Glutamatergic neuron (in vitro differentiated cells): ENCODE measurements around the gene RRAS2. TPM values are rescaled to one million over a fixed set of nuclear protein-coding genes. Genes with fewer than 3 reads are reported as not detected.
"Not testable (repeated sequence)": the region's sequence is repeated elsewhere in the genome, so short reads cannot be mapped to it uniquely, and the experiment has no call there.

Experiments
- DNase-seq: peaks from one replicate; pipeline ENCODE4 v3.0.0; 2022
- H3K27ac Mint-ChIP-seq: one replicate; pipeline ENCODE4 v1.8.0; 2020; ENCODE audit warnings: mild to moderate bottlenecking, mixed read lengths, inconsistent platforms; ENCODE audit not compliant: unreplicated experiment
- H3K27me3 Mint-ChIP-seq: one replicate; pipeline ENCODE4 v1.8.0; 2020; ENCODE audit warnings: mild to moderate bottlenecking, moderate library complexity, mixed read lengths, inconsistent platforms; ENCODE audit not compliant: unreplicated experiment
- H3K36me3 Mint-ChIP-seq: one replicate; pipeline ENCODE4 v1.8.0; 2020; ENCODE audit warnings: mild to moderate bottlenecking, mixed read lengths, inconsistent platforms; ENCODE audit not compliant: unreplicated experiment
- H3K4me1 Mint-ChIP-seq: one replicate; pipeline ENCODE4 v1.8.0; 2020; ENCODE audit warnings: mild to moderate bottlenecking, low read depth, mixed read lengths, inconsistent platforms; ENCODE audit not compliant: unreplicated experiment
- H3K4me3 Mint-ChIP-seq: one replicate; pipeline ENCODE4 v1.8.0; 2020; ENCODE audit warnings: mild to moderate bottlenecking, mixed read lengths, inconsistent platforms; ENCODE audit not compliant: unreplicated experiment
- H3K9me3 Mint-ChIP-seq: one replicate; pipeline ENCODE4 v1.8.0; 2020; ENCODE audit warnings: mild to moderate bottlenecking, moderate library complexity, mixed read lengths, inconsistent platforms; ENCODE audit not compliant: unreplicated experiment
- total RNA-seq: library from RNA; stranded (reverse); fragmentation: NEBNext Ultra II Directional; extraction: Animal tissue kit (Norgen Biotek cat#: 25700); gene quantifications from one replicate; pipeline ENCODE4 v1.2.1, GENCODE V29; 2021; ENCODE audit not compliant: unreplicated experiment
- TF ChIP-seq, protein P1 (sequence below): fragments of 200-600 bp; sonication (generic); IDR thresholded peaks from one replicate; pipeline ENCODE4 v1.5.0; 2021; ENCODE audit not compliant: partially characterized antibody, unreplicated experiment

Gene RRAS2
- total RNA-seq, 1 donor from 2014 or later, result 20.8 TPM

GRCh38 chr11:14356342-14356741 lies 2.6 kb downstream of the RRAS2 start:
- H3K27ac Mint-ChIP-seq, result no peak overlapping the region
- H3K36me3 Mint-ChIP-seq, result no peaks in the 10 kb centered on the region
- H3K27me3 Mint-ChIP-seq, result peaks cover 10% of the 10 kb centered on the region
- DNase-seq, result no peak
- H3K4me3 Mint-ChIP-seq, result peak overlapping the region; percentile 2
- TF ChIP-seq, protein P1, sequence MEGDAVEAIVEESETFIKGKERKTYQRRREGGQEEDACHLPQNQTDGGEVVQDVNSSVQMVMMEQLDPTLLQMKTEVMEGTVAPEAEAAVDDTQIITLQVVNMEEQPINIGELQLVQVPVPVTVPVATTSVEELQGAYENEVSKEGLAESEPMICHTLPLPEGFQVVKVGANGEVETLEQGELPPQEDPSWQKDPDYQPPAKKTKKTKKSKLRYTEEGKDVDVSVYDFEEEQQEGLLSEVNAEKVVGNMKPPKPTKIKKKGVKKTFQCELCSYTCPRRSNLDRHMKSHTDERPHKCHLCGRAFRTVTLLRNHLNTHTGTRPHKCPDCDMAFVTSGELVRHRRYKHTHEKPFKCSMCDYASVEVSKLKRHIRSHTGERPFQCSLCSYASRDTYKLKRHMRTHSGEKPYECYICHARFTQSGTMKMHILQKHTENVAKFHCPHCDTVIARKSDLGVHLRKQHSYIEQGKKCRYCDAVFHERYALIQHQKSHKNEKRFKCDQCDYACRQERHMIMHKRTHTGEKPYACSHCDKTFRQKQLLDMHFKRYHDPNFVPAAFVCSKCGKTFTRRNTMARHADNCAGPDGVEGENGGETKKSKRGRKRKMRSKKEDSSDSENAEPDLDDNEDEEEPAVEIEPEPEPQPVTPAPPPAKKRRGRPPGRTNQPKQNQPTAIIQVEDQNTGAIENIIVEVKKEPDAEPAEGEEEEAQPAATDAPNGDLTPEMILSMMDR, result no peak
- peaks cover 4% of the 10 kb centered on the region for H3K9me3 Mint-ChIP-seq
- H3K4me1 Mint-ChIP-seq, result peaks cover 10% of the 10 kb centered on the region

DNA sequence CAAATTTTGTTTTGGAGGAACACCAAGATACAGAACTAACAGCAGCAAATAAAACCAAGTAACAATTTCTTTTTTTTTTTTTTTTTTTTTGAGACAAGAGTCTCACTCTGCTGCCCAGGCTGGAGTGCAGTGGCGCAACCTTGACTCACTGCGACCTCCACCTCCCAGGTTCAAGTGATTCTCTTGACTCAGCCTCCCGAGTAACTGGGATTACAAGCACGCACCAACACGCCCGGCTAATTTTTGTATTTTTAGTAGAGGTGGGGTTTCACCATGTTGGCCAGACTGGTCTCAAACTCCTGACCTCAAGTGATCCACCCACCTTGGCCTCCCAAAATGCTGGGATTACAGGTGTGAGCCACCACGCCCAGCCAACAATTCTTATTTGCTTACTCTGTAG lies 4.4 kb downstream of the RRAS2 start:
- not testable (repeated sequence) for H3K27me3 Mint-ChIP-seq, H3K9me3 Mint-ChIP-seq, H3K36me3 Mint-ChIP-seq, DNase-seq, H3K4me1 Mint-ChIP-seq, H3K4me3 Mint-ChIP-seq, H3K27ac Mint-ChIP-seq

DNA sequence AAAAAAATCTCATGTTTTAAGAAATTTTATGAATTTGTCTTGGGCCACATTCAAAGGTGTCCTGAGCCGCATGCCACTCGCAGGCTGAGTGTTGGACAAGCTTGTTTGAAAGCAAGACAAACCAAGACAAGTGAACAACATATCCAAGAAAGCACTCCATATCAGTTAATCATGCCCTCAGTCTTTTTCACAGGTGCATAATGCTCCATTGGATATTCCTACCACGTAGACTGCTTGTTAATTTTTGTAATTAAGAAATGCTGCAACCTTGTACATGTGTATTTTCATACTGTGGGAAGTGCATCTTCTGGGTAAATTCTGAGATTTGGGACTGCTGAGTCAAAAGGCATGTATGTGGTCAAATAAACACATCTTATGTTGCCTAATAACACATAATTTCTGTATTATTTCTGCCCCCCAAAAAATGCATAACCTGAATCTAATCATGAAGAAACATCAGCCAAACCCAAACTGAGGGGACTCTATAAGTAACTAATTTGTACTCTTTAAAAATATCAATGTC lies 8.2 kb downstream of the RRAS2 start:
- no peak for DNase-seq
- TF ChIP-seq, protein P1, result no peak
- Mint-ChIP-seq H3K27ac (no peak overlapping the region), H3K4me3 (no peak overlapping the region), H3K4me1 (no peaks in the 10 kb centered on the region), H3K27me3 (peaks cover 2% of the 10 kb centered on the region), H3K36me3 (no peaks in the 10 kb centered on the region), H3K9me3 (no peaks in the 10 kb centered on the region)

DNA sequence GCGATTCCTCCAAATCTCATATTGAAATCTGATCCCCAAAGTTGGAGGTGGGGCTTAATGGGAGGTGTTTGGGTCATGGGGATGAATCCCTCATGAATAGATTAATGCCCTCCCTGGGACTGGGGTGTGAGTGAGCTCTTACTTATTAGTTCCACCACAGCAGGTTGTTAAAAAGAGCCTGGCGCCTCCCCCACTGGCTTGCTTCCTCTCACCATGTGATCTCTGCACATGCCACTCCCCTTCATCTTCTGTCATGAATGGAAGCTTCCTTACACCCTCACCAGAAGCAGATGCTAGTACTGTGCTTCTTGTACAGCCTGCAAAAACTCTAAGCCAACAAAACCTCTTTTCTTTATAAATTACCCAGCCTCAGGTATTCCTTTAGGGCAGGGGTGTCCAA lies 8.8 kb downstream of the RRAS2 start:
- Mint-ChIP-seq H3K4me3 (no peak overlapping the region), H3K4me1 (no peaks in the 10 kb centered on the region), H3K27ac (no peak overlapping the region), H3K27me3 (peaks cover 2% of the 10 kb centered on the region), H3K9me3 (no peaks in the 10 kb centered on the region), H3K36me3 (no peaks in the 10 kb centered on the region)
- DNase-seq, result no peak
- TF ChIP-seq, protein P1, result no peak

- Mint-ChIP-seq H3K4me1 (no peaks in the 10 kb centered on the region), H3K4me3 (no peak overlapping the region)
Observed at GRCh38 chr11:14347991-14348390, 11.0 kb downstream of the RRAS2 start.

More at GRCh38 chr11:14347991-14348390, 11.0 kb downstream of the RRAS2 start:
- DNase-seq, result no peak
- no peaks in the 10 kb centered on the region for H3K36me3 Mint-ChIP-seq
- no peak overlapping the region for H3K27ac Mint-ChIP-seq
- H3K9me3 Mint-ChIP-seq, result no peaks in the 10 kb centered on the region
- TF ChIP-seq, protein P1, result no peak
- no peaks in the 10 kb centered on the region for H3K27me3 Mint-ChIP-seq
